Stimulated activated CD4-positive, alpha-beta T cell treated with anti-CD3 and anti-CD28 coated beads, Interleukin-4, amount 100 ng/mL, for 48 hours (primary cell): Measurements from ENCODE around the gene CROCC.
"Not testable (repeated sequence)": the region's sequence is repeated elsewhere in the genome, so short reads cannot be mapped to it uniquely, and the experiment has no call there.

Experiments used
- DNase-seq, 2 donors: peaks; one replicate each; pipeline ENCODE4 v3.0.0-alpha.2; 2020; ENCODE audit warnings: low read depth in 2 of 2

CROCC gene, protein sequence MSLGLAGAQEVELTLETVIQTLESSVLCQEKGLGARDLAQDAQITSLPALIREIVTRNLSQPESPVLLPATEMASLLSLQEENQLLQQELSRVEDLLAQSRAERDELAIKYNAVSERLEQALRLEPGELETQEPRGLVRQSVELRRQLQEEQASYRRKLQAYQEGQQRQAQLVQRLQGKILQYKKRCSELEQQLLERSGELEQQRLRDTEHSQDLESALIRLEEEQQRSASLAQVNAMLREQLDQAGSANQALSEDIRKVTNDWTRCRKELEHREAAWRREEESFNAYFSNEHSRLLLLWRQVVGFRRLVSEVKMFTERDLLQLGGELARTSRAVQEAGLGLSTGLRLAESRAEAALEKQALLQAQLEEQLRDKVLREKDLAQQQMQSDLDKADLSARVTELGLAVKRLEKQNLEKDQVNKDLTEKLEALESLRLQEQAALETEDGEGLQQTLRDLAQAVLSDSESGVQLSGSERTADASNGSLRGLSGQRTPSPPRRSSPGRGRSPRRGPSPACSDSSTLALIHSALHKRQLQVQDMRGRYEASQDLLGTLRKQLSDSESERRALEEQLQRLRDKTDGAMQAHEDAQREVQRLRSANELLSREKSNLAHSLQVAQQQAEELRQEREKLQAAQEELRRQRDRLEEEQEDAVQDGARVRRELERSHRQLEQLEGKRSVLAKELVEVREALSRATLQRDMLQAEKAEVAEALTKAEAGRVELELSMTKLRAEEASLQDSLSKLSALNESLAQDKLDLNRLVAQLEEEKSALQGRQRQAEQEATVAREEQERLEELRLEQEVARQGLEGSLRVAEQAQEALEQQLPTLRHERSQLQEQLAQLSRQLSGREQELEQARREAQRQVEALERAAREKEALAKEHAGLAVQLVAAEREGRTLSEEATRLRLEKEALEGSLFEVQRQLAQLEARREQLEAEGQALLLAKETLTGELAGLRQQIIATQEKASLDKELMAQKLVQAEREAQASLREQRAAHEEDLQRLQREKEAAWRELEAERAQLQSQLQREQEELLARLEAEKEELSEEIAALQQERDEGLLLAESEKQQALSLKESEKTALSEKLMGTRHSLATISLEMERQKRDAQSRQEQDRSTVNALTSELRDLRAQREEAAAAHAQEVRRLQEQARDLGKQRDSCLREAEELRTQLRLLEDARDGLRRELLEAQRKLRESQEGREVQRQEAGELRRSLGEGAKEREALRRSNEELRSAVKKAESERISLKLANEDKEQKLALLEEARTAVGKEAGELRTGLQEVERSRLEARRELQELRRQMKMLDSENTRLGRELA (N-terminal part only)

DNA sequence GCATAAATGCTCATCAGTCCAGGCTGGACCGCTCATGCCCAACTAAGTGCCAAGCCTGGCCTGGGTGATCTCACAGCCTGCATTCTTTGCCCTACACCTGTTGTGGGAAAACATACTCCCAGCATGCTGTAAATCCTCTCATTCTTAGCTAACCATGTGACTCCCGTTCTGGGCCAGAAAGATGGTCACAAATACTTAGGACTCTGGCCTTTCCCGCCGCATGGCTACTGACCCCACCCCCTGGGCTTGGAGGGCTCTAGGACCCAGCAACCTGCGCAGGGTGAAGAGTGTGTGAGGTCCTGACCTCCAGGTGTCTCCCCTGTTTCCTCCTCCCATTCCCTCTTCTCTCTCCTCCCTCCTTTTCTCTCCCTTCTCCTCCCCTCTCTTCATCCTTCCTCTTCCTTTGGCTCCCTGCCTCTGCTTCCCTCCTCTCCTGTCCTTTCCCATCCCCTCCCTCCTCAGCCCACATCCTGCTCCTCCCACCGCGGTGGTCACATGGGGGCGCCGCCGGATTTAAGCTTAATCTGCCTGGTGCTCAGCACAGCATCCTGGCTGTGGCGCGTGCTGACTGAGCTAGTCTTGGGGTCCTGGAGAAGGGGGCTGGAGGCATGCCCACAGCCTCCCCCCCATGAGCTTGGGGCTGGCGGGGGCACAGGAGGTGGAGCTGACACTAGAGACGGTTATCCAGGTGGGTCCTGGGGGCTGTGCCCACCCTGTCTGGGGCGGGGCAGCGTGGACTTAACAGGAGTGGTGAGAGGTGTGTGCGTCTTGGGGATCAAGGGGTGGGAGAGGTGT is at the start of gene CROCC:
Gene CROCC, plus strand, starts transcription at position 541 of the 795 bp plus-strand sequence. Its CDS starts 88 bp downstream, at position 629.
- DNase-seq = peak; percentile 23 to 49

DNA sequence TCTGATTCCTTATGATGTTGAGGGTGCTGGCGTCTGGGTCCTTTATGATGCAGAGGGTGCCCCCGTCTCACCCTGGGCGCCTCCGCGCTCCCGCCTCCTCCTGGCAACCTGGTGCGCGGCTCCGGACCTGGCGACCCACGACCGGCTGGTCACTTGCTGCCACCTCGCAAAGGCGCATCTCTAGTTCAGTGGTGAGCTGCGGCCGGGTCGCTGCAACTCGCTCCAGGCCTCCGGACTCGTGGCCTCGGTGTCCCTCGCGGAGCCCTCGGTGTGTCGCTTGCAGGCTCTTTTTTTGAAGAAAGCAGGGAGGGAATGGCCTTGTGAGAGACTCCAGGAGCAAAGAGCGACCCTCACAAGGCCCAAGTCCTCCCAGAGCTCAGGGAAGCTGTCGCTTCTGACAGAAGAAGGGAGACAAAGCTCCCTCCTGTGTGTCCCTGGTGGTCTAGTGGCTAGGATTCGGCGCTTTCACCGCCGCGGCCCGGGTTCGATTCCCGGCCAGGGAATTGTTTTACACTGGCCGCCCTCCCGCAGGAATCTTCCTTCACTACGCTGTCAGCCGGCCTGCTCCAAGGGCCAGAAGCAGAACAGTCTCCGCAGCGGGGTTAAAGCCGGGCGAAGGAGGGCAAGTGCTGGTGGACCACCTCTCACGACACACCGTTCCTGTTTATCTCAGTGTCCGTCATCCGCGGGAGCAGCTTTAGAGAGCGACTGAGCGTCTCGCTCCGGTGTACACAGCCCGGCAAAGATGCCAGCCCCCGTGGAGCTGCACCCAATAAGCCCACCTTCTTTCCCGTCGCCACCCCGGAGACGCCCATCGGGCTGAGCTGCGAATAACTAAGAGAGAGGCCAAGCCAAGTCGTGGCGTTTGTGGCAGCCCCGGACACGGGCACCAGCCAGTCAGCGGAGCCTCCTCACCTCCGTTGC is 49.3 kb upstream of the CROCC start:
- peak; percentile 50 to 68 for DNase-seq

DNA sequence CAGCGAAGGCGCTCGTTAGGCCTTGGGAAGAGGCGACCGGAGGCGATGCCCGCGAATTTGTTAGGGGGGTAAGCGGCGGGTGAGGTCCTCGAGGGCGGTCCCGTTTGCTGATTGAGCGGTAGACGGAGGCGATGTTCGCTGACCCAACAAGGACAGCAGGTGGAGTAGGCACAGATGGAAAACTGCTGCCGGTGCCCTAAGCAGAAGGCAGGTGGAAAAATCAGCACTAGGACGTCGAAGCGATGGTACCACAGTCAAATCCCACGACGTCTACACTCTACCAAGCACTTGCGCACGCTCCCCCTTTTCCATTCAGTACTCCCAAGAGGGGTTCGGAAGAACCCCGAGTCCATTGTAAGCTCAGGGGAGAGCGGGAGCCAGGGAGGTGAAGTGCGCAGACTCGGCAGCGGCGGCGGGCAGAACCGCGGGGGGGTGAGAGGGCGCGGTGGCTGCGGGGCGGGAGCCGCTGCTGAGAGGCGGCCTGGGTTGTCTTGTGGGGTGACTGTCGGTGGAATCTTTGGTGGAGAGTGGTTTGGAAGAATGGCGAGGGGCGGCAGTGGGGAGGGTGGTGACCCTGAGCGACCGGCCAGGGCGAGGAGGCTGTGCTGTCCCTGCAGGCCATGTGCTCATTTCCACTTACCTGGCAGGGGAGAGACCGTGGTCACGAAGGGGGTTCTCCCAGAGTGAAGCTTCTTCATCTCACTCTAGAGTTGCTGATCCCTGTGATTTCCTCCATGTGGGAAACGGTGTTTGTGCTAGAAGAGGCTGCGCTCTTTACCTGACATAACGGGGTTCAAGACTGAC is 48.5 kb upstream of the CROCC start:
- DNase-seq = not testable (repeated sequence)

DNA sequence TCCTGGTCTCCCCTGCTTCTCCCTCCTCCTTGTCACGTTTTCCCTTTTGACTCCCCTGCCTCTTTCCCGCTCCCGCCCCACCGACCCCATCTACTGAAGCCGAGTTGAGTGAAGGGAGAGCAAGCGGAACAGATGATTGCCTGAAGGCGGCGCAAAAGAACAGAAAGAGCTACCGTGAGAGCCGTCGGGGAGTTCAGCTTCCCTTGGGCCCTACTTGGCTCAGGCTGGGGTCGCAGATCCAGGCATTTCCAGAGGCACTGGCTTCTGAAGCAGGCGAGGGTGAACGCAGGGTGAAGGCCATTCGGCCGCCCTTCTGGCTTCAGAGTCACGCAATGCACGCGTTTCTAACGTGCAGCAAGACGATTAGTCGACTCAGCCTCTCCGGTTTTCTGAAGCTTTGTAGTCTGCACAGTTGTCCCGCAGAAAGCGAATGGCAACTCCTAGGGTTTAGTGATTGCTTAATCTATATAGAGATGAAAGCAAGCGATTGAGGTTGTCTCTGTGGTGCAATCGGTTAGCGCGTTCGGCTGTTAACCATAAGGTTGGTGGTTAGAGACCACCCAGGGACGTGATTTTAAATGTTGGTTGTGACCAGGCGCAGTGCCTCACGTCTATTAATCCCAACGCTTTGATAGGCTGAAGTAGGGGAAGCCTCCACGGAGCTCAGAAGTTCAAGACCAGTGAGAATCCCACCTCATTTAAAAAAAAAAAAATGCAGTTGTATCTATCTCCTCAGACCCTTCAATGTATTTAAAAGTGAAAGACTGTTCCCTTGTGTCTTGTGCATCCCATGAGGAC is 46.6 kb upstream of the CROCC start:
- DNase-seq = not testable (repeated sequence)

DNA sequence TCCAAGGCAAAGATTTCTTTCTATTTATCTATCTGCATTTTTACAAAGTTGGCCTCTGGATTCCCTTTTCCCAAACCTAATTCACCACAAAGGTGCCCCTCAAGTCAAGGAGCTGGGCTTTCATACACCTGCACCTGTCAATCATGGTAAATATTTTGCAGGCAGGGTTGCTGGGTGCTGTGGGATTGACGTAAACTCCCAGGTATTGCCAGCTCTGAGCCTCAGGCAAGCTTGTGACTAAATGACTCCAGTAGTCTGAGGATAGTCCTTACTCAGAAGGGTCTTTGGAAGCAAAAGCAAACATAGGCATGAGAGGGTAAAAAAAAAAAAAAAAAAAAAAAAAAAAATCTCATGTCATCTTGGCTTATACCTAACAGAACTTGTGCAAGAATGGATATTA is 40.0 kb upstream of the CROCC start:
- DNase-seq = not testable (repeated sequence)

DNA sequence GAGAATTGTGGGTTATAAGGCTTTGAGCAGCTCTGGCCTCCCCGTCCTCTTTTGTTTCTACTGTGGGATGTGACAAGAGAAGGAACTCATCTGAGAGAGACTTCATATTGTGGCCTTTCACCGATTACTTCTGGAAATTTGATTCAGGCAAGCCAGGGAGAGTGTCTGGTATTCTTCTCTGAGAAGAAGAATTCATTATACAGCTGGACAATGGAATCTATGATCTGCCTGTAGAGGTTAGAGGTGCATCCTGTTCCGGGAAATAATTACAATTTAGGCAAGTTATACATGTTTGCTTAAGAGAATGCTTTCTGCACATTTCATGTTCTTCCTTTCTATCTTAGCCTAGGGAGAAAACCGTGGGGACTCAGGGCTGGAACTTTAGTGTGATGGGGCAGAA is 38.7 kb upstream of the CROCC start:
- DNase-seq = no peak

DNA sequence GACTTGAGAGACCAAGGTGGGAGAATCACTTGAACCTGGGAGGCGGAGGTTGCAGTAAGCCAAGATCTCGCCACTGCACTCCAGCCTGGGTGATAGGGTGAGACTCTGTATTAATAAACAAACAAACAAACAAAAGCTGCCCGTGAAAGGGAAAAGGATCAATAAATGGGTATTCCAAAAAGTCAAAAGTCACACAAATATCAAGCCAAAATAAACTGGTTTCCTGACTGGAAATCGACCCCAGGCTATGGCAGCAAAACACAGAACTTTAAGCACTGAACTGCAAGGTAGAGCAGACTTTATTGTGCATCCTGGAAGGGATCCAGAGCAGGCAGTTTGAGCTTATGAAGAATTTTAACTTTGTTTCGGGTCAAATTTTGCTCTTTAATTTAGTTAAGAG is 37.2 kb upstream of the CROCC start:
- not testable (repeated sequence) for DNase-seq

DNA sequence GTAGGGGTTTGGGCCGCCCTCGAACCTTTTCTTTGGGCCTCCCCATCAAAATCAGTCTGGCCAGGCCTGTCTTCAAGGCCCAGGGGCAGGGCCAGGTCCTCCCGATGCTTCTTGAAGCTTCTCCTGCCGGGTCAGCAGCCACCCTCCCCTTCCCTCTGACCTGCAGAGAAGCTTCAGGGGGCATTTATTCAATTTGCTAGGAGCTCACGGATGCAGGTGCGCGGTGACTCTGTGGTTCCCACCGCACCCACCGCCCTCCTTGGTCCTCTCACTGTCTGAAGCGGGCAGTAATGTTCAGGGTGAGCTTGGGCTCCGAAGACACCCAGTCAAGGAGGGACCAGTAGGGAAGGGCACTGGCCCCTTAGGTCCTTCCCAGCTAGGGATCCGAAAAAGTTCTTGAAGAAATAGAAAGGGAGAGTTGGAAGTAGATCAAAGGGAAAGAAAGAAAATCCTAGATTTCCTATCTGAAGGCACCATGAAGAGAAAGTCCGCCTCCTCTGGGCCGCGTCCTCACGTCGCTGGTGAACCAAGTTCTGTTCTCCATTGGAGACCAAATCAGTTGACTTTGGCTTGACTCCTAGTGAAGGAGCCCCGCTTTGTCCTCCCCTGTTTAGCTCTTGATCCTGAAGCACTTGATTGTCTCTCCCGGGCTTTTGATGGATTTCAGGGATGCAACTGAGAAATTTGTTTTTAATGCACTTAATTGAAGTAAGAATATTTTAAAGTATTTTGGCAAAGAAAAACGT is 34.7 kb upstream of the CROCC start:
- DNase-seq = no peak

DNA sequence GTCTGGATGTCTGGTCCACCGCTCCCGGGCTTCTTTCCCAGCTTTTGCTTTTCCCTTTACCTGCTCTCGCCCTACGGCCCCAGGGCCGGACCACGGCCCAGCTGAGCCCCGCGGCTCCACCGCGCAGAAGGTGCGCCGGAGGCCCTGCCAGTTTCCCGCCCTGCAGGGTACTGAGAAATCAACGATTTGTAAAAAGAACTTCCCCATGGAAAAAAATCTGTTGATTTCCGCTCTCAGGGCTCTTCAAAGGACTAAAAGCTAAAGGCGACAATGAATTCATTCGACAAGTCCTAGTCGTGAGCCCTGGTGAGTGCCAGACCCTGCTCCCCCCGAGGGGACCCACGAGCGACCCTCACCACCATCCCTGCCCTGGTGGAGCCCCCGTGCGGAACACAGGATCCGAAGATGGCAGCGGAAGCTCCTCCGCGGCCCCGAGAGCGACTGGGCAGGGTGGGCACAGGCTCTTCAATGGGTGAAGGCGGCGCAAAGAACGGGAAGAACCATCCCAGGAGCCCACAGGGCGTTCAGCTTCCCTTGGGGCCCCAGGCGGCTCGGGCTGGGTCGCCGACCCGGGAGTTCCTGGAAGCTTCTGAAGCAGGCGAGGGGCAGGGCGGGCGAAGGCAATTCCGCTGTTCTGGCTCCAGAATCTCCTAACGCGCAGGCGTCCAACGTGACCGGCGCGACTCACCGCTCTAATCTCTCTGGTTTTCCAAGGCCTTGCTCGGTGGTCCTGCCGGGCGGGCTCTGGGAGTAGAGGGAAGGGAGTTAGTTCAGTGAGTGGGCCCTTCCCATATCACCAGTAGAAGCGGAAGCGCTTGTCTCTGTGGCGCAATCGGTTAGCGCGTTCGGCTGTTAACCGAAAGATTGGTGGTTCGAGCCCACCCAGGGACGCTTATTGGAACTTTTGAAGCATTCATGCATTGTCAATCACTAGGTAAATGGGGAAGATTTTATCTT is 32.6 kb upstream of the CROCC start:
- DNase-seq = peak; percentile 64 to 70

DNA sequence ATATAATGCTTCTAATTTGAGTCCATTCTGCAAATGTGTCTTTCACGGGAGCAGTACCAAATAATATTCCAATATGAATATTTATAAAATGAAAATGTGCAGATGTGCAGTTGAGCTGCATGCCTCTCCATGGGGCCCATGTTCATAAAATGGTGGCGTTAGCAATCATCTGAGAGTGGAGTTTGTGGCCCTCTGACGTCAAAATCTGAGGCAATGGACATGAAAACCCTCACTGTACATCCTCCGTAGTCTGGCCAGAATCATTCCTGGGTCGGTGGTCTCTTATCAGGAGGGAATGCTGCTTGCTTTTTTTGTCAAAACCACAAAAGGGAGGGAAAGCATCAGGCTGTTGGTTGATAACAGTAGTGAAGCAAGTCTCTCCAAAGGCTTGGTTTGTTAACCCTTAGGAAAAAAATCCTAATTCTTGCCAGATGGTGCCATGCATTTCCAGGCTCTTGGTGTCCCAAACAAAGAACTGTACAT is 31.2 kb upstream of the CROCC start:
- not testable (repeated sequence) for DNase-seq

DNA sequence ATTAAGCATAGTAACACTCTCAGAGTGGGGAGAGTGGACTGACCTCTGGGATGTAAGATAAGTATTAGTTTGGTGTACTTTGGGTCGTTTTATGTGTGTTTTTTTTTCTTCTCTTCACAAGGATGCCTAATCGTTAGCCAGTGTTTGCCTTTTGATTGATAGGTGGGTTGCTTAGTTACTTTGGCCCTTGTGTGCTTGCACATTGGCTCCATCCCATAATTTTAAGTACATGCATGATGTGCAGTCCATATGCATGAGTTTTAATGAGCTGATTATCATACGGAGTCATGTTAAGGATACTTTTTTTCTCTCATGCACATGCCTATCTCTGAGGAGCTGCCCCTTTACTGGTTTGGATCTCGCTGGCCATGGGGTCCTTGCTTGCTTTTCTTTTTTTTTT is 30.7 kb upstream of the CROCC start:
- DNase-seq = not testable (repeated sequence)

DNA sequence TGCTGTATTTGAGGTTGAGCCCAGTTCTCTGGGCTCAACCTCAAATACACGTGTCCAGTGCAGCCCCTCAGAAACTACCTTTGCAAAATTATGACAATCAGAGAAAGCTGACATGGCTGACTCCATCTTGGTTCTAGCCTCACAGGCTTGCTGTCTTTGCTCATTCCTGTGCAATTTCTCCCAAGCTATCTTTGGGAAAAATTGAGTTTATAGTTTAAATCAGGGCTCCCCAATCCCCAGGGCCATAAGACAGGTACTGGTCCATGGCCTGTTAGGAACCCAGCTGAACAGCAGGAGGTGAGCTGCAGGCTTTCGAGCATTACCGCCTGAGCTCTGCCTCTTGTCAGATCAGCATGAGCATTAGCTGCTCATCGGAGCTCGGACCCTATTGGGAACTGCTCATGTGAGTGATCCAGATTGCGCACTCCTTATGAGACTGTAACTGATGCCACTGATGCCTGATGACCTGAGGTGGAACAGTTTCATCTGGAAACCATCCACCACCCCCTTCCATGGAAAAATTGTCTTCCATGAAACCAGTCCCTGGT is 28.7 kb upstream of the CROCC start:
- not testable (repeated sequence) for DNase-seq

DNA sequence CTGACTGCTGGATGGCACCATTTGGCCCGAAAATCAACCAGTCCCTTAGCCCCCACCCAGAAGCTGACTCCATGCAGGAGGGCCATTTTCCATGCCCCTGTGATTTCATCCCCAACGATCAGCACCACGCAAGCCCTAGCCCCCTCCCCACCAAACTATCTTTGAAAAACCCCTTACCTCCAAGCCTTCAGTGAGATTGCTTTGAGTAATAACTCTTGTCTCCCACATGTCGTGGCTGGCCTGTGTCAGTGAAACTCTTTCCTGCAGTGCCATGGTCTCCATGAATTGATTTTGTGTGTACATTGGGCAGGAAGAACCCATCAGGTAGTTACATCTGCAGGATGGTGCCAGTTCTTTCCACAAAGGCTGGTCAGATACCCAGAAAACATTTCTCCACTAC is 27.9 kb upstream of the CROCC start:
- DNase-seq = not testable (repeated sequence)

DNA sequence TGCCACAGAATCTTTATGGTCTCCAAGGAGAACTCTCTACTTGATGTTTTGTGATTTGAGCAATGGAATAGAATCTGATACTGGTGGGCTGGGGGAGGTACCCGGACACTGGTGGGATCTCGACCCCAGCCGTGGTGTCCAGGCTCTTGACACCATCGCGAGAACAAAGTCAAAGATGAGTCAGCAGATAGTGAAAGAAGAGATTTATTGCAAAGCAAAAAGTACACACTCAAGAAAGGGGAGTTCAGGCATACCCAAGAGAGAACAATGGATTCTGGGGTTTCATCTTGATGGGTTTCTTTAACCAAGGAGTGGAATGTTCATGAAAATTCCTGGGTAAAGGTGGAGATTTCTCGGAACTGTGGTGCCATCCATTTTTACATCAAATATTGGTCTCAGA is 27.4 kb upstream of the CROCC start:
- not testable (repeated sequence) for DNase-seq

DNA sequence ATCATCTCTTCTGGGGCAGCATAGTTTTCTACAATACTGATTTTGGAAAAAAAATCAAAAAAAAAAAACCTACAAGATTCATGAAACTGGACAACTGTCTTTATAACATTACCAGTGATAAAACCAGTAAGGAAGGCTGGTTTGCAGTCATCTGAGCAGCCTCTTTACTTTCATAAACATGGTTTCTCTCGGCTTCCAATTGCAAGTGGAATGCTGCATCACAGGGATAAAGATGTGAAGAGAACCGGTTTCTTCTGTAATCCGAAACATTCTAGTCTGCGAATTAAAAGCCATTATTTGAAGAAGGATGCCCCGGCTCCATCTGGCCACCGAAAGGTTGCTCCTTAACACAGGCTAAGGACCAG is 26.5 kb upstream of the CROCC start:
- DNase-seq = not testable (repeated sequence)
